Measurements from ENCODE around the gene NOX4.

Gene NOX4

GRCh38 chr11:89457190-89457589, 34.0 kb downstream of the NOX4 start:
- H2AFZ ChIP-seq (ENCODE audit: low read length) = no peak overlapping the region
- no peak overlapping the region for H3K9ac ChIP-seq (ENCODE audit: low read length)
- no peaks in the 10 kb centered on the region for H3K79me2 ChIP-seq (ENCODE audit: low read length)
- no peak for DNase-seq
- H3K4me1 ChIP-seq (ENCODE audit: low read length) = no peaks in the 10 kb centered on the region
- H3K9me3 ChIP-seq (replicated peaks; ENCODE audit: insufficient read depth, low read length) = no peaks in the 10 kb centered on the region
- H3K4me2 ChIP-seq (ENCODE audit: low read depth, low read length) = no peak overlapping the region
- H3K36me3 ChIP-seq (replicated peaks; ENCODE audit: insufficient read depth, low read length) = no peaks in the 10 kb centered on the region
- H3K4me3 ChIP-seq (ENCODE audit: low read length) = no peak overlapping the region
- H3K27ac ChIP-seq (ENCODE audit: low read length) = no peak overlapping the region
- H3K9me2 ChIP-seq (replicated peaks; ENCODE audit: insufficient read depth, low read length) = no peaks in the 10 kb centered on the region
- TF ChIP-seq EZH2 (optimal IDR thresholded peaks at IDR 0.05; ENCODE audit: low read depth, low read length) = no peak
- TF ChIP-seq EZH2phosphoT487 (IDR thresholded peaks at IDR 0.05; ENCODE audit: low read length) = no peak
- no peak for TF ChIP-seq CTCF (IDR thresholded peaks at IDR 0.05; ENCODE audit: low read length)
- no peaks in the 10 kb centered on the region for H3F3A ChIP-seq (ENCODE audit: insufficient read depth, low read length)
- H3K27me3 ChIP-seq (replicated peaks; ENCODE audit: insufficient read depth, low read length) = no peaks in the 10 kb centered on the region
- no peaks in the 10 kb centered on the region for H4K20me1 ChIP-seq (ENCODE audit: insufficient read depth, low read length)

GRCh38 chr11:89456681-89457080, 34.5 kb downstream of the NOX4 start:
- H3K9me3 ChIP-seq (replicated peaks; ENCODE audit: insufficient read depth, low read length) = no peaks in the 10 kb centered on the region
- no peaks in the 10 kb centered on the region for H3K36me3 ChIP-seq (replicated peaks; ENCODE audit: insufficient read depth, low read length)
- no peaks in the 10 kb centered on the region for H3K4me1 ChIP-seq (ENCODE audit: low read length)
- H2AFZ ChIP-seq (ENCODE audit: low read length) = no peak overlapping the region
- H3K4me2 ChIP-seq (ENCODE audit: low read depth, low read length) = no peak overlapping the region
- no peak for DNase-seq
- no peaks in the 10 kb centered on the region for H3K27me3 ChIP-seq (replicated peaks; ENCODE audit: insufficient read depth, low read length)
- no peak overlapping the region for H3K9ac ChIP-seq (ENCODE audit: low read length)
- H3K4me3 ChIP-seq (ENCODE audit: low read length) = no peak overlapping the region
- H3K79me2 ChIP-seq (ENCODE audit: low read length) = no peaks in the 10 kb centered on the region
- H3F3A ChIP-seq (ENCODE audit: insufficient read depth, low read length) = no peaks in the 10 kb centered on the region
- no peak overlapping the region for H3K27ac ChIP-seq (ENCODE audit: low read length)
- no peaks in the 10 kb centered on the region for H3K9me2 ChIP-seq (replicated peaks; ENCODE audit: insufficient read depth, low read length)
- TF ChIP-seq CTCF (IDR thresholded peaks at IDR 0.05; ENCODE audit: low read length) = no peak
- TF ChIP-seq EZH2phosphoT487 (IDR thresholded peaks at IDR 0.05; ENCODE audit: low read length) = no peak
- no peak for TF ChIP-seq EZH2 (optimal IDR thresholded peaks at IDR 0.05; ENCODE audit: low read depth, low read length)
- no peaks in the 10 kb centered on the region for H4K20me1 ChIP-seq (ENCODE audit: insufficient read depth, low read length)

- TF ChIP-seq CTCF (IDR thresholded peaks at IDR 0.05; ENCODE audit: low read length) (no peak), EZH2 (optimal IDR thresholded peaks at IDR 0.05; ENCODE audit: low read depth, low read length) (no peak), EZH2phosphoT487 (IDR thresholded peaks at IDR 0.05; ENCODE audit: low read length) (no peak)
- no peak overlapping the region for H3K9ac ChIP-seq (ENCODE audit: low read length)
- no peaks in the 10 kb centered on the region for H4K20me1 ChIP-seq (ENCODE audit: insufficient read depth, low read length)
- no peak for DNase-seq
- no peak overlapping the region for H3K4me3 ChIP-seq (ENCODE audit: low read length)
- no peaks in the 10 kb centered on the region for H3K79me2 ChIP-seq (ENCODE audit: low read length)
- H2AFZ ChIP-seq (ENCODE audit: low read length) = no peak overlapping the region
- H3F3A ChIP-seq (ENCODE audit: insufficient read depth, low read length) = no peaks in the 10 kb centered on the region
- H3K36me3 ChIP-seq (replicated peaks; ENCODE audit: insufficient read depth, low read length) = no peaks in the 10 kb centered on the region
- H3K27ac ChIP-seq (ENCODE audit: low read length) = no peak overlapping the region
- H3K9me3 ChIP-seq (replicated peaks; ENCODE audit: insufficient read depth, low read length) = no peaks in the 10 kb centered on the region
- no peaks in the 10 kb centered on the region for H3K4me1 ChIP-seq (ENCODE audit: low read length)
- no peaks in the 10 kb centered on the region for H3K9me2 ChIP-seq (replicated peaks; ENCODE audit: insufficient read depth, low read length)
- H3K27me3 ChIP-seq (replicated peaks; ENCODE audit: insufficient read depth, low read length) = no peaks in the 10 kb centered on the region
- H3K4me2 ChIP-seq (ENCODE audit: low read depth, low read length) = no peak overlapping the region
These were observed 38.4 kb downstream of the NOX4 start for GRCh38 chr11:89452780-89453179.

Measured in MM.1S (cell line).